SK-N-SH (cell line): ENCODE measurements around the gene CACNA1H. TPM values are rescaled to one million over a fixed set of nuclear protein-coding genes. Genes with fewer than 3 reads are reported as not detected.

Source experiments
- CTCF ChIA-PET: fragments of 300-600, 350-600 bp; formaldehyde crosslinking; extraction: SDS; loops from one replicate; lab custom pipeline; 2021; lab: Yijun Ruan, JAX
- POLR2A ChIA-PET: fragments of 350-600 bp; sonication (Branson Sonifier 250); formaldehyde crosslinking; extraction: SDS; loops from one replicate; lab custom pipeline; 2020; ENCODE audit warnings: antibody characterized with exemption, inconsistent platforms; lab: Yijun Ruan, JAX
- DNase-seq: peaks from one replicate; pipeline ENCODE4 v3.0.0; 2012
- H2AFZ ChIP-seq: fragments of 200-600 bp; sonication (generic); 2 replicates; pipeline ENCODE4 v1.8.1; 2016; ENCODE audit warnings: antibody characterized with exemption, mild to moderate bottlenecking, low read depth
- H3F3A ChIP-seq: fragments of 200-600 bp; sonication (generic); replicated peaks from 2 replicates; pipeline ENCODE3; 2016; ENCODE audit warnings: antibody characterized with exemption, mild to moderate bottlenecking; ENCODE audit not compliant: insufficient read depth
- H3K27ac ChIP-seq, 2 experiments: fragments of 200-500 bp in 1 of 2; fragments of 200-600 bp in 1 of 2; sonication (Bioruptor generic) in 1 of 2; sonication (generic), shearing (Covaris generic) in 1 of 2; 2 replicates each; pipeline versions ENCODE4 v1.5.1 to v1.6.1; 2014 to 2016; ENCODE audit warnings: low read depth in 2 of 2, inconsistent platforms in 1 of 2, low read length in 1 of 2, mild to moderate bottlenecking in 1 of 2, mixed read lengths in 1 of 2
- H3K27me3 ChIP-seq: fragments of 200-600 bp; sonication (generic), shearing (Covaris generic); 2 replicates; pipeline ENCODE4 v1.6.1; 2016; ENCODE audit warnings: mixed run types; ENCODE audit not compliant: insufficient read depth
- H3K36me3 ChIP-seq, 2 experiments: fragments of 200-500 bp in 1 of 2; fragments of 200-600 bp in 1 of 2; sonication (Bioruptor generic) in 1 of 2; sonication (generic) in 1 of 2; replicated peaks in 1 of 2; 2 replicates each; pipeline versions ENCODE3 to v1.5.1; 2014 to 2016; ENCODE audit warnings: low read length in 1 of 2, mild to moderate bottlenecking in 1 of 2; ENCODE audit not compliant: insufficient read depth in 2 of 2, control insufficient read depth in 1 of 2
- H3K4me1 ChIP-seq, 2 experiments: fragments of 200-500 bp in 1 of 2; fragments of 200-600 bp in 1 of 2; sonication (Bioruptor generic) in 1 of 2; sonication (generic), shearing (Covaris generic) in 1 of 2; 2 replicates each; pipeline versions ENCODE4 v1.5.1 to v1.6.1; 2014 to 2016; ENCODE audit warnings: low read depth in 1 of 2, low read length in 1 of 2, mixed run types in 1 of 2; ENCODE audit not compliant: insufficient read depth in 2 of 2, control insufficient read depth in 1 of 2
- H3K4me2 ChIP-seq: fragments of 200-600 bp; sonication (generic), shearing (Covaris generic); 2 replicates; pipeline ENCODE4 v1.6.1; 2017; ENCODE audit warnings: mixed run types
- H3K4me3 ChIP-seq, 2 experiments: fragments of 200-500 bp in 1 of 2; fragments of 200-600 bp in 1 of 2; sonication (Bioruptor generic) in 1 of 2; sonication (generic), shearing (Covaris generic) in 1 of 2; 2 replicates each; pipeline versions ENCODE4 v1.5.1 to v1.8.1; 2014 to 2016; ENCODE audit warnings: low read depth in 2 of 2, inconsistent platforms in 1 of 2, low read length in 1 of 2, mild to moderate bottlenecking in 1 of 2, mixed read lengths in 1 of 2, moderate library complexity in 1 of 2
- H3K79me2 ChIP-seq: fragments of 200-600 bp; sonication (generic); 2 replicates; pipeline ENCODE4 v1.8.1; 2017; ENCODE audit warnings: mild to moderate bottlenecking; ENCODE audit not compliant: insufficient read depth
- H3K9ac ChIP-seq: fragments of 200-600 bp; sonication (generic); 2 replicates; pipeline ENCODE4 v1.6.1; 2017; ENCODE audit warnings: mixed run types
- H3K9me2 ChIP-seq: fragments of 200-600 bp; sonication (generic); 2 replicates; pipeline ENCODE4 v1.6.1; 2017; ENCODE audit warnings: mixed run types
- H3K9me3 ChIP-seq: fragments of 200-600 bp; sonication (generic); 2 replicates; pipeline ENCODE4 v1.6.1; 2017; ENCODE audit warnings: mixed run types, mild to moderate bottlenecking, moderate library complexity
- H4K20me1 ChIP-seq: fragments of 200-600 bp; sonication (generic); 2 replicates; pipeline ENCODE4 v1.6.1; 2017; ENCODE audit warnings: mild to moderate bottlenecking, mixed run types; ENCODE audit not compliant: insufficient read depth
- CHD2 ChIP-seq: fragments of 150-350 bp; IDR thresholded peaks from 2 replicates; pipeline ENCODE4 v1.6.1; 2018; ENCODE audit warnings: low read length; ENCODE audit not compliant: partially characterized antibody
- ELF1 ChIP-seq: IDR thresholded peaks from 2 replicates; pipeline ENCODE4 v1.4.0; 2012
- GATA2 ChIP-seq: sonication (generic); formaldehyde crosslinking; IDR thresholded peaks from 2 replicates; pipeline ENCODE4 v1.5.0; 2020; ENCODE audit warnings: mild to moderate bottlenecking, missing genetic modification reagents
- IRF3 ChIP-seq: fragments of 150-350 bp; IDR thresholded peaks from 2 replicates; pipeline ENCODE4 v1.6.1; 2016; ENCODE audit warnings: mild to moderate bottlenecking, low read depth, low read length
- MAX ChIP-seq: IDR thresholded peaks from 2 replicates; pipeline ENCODE4 v1.4.0; 2012; ENCODE audit warnings: low read depth
- MEF2A ChIP-seq: IDR thresholded peaks from 2 replicates; pipeline ENCODE4 v1.4.0; 2012; ENCODE audit warnings: low read depth, borderline replicate concordance
- MXI1 ChIP-seq: IDR thresholded peaks from 2 replicates; pipeline ENCODE4 v1.6.1; 2012; ENCODE audit warnings: mild to moderate bottlenecking, low read depth, low read length, improper control_type of control experiment
- PBX3 ChIP-seq: IDR thresholded peaks from 2 replicates; pipeline ENCODE4; 2012
- POLR2AphosphoS5 ChIP-seq: IDR thresholded peaks from 2 replicates; pipeline ENCODE4 v1.6.1; 2012; ENCODE audit warnings: low read depth, low read length
- RCOR1 ChIP-seq: fragments of 150-350 bp; IDR thresholded peaks from 2 replicates; pipeline ENCODE4 v1.6.1; 2017; ENCODE audit warnings: antibody characterized with exemption, low read length
- RXRA ChIP-seq: IDR thresholded peaks from 2 replicates; pipeline ENCODE4 v1.4.0; 2012; ENCODE audit warnings: low read depth, mild to moderate bottlenecking, borderline replicate concordance
- SIN3A ChIP-seq: IDR thresholded peaks from 2 replicates; pipeline ENCODE4 v1.6.1; 2012; ENCODE audit warnings: low read depth, mild to moderate bottlenecking, low read length, moderate library complexity, borderline replicate concordance
- SMC3 ChIP-seq: IDR thresholded peaks from 2 replicates; pipeline ENCODE4 v1.6.1; 2012; ENCODE audit warnings: low read depth, low read length, improper control_type of control experiment
- TAF1 ChIP-seq: IDR thresholded peaks from 2 replicates; pipeline ENCODE4 v1.6.1; 2012; ENCODE audit warnings: low read depth, mild to moderate bottlenecking, low read length, moderate library complexity, borderline replicate concordance
- YY1 ChIP-seq: IDR thresholded peaks from 2 replicates; pipeline ENCODE4 v1.4.0; 2012; ENCODE audit warnings: low read depth, mild to moderate bottlenecking
- WGBS: methylation state at CpG from one replicate; pipeline ENCODE4 v1.1.6; 2017; ENCODE audit warnings: low lambda C conversion rate; 5-methylcytosine and 5-hydroxymethylcytosine counted together
- polyA plus RNA-seq, 3 experiments: library from polyadenylated mRNA; depleted of rRNA; stranded (reverse); fragments of >200 nt; gene quantifications; 2 replicates each; pipeline ENCODE4 v1.2.3, GENCODE V29; 2012
- TF ChIP-seq, protein P1 (sequence below): fragments of 150-350 bp; IDR thresholded peaks from 2 replicates; pipeline ENCODE4 v1.6.1; 2017; ENCODE audit warnings: antibody characterized with exemption, low read length, low read depth, borderline replicate concordance
- TF ChIP-seq, protein P2 (sequence below): fragments of 200-600 bp; sonication (generic); IDR thresholded peaks from 2 replicates; pipeline ENCODE4 v1.6.1; 2017; ENCODE audit warnings: antibody characterized with exemption, mild to moderate bottlenecking, moderate library complexity

CACNA1H gene
- polyA plus RNA-seq, 1 of the 3 experiments (the other 2 are of a cell fraction): not detected

- no peaks in the 10 kb centered on the region for H3K9me2 ChIP-seq
- CTCF ChIA-PET: interaction anchor here (0.6 to 1.5 kb wide), 5 partner anchors 10 to 431 kb away, joined by 3 to 5 read pairs (median 3); no protein-coding TSS in a partner anchor
- no peaks in the 10 kb centered on the region for H3K79me2 ChIP-seq
- H3K27me3 ChIP-seq: peaks cover 36% of the 10 kb centered on the region
- H3K9ac ChIP-seq: no peak overlapping the region
- H3K4me2 ChIP-seq: no peak overlapping the region
- no peaks in the 10 kb centered on the region; a peak in 1 of 4 replicates for H3K4me1 ChIP-seq
- POLR2A ChIA-PET: no interaction called here
- no peaks in the 10 kb centered on the region for H3K36me3 ChIP-seq
- peaks cover 8% of the 10 kb centered on the region; the same call in 1 of the 2 replicates for H4K20me1 ChIP-seq
- no peak overlapping the region for H2AFZ ChIP-seq
- no peak overlapping the region for H3K27ac ChIP-seq
- TF ChIP-seq, protein P1, sequence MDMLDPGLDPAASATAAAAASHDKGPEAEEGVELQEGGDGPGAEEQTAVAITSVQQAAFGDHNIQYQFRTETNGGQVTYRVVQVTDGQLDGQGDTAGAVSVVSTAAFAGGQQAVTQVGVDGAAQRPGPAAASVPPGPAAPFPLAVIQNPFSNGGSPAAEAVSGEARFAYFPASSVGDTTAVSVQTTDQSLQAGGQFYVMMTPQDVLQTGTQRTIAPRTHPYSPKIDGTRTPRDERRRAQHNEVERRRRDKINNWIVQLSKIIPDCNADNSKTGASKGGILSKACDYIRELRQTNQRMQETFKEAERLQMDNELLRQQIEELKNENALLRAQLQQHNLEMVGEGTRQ: no peak
- no peak for TF ChIP-seq MAX
- TF ChIP-seq ELF1: no peak
- no peak for TF ChIP-seq GATA2 (CRISPR knock-in tag)
- TF ChIP-seq, protein P2, sequence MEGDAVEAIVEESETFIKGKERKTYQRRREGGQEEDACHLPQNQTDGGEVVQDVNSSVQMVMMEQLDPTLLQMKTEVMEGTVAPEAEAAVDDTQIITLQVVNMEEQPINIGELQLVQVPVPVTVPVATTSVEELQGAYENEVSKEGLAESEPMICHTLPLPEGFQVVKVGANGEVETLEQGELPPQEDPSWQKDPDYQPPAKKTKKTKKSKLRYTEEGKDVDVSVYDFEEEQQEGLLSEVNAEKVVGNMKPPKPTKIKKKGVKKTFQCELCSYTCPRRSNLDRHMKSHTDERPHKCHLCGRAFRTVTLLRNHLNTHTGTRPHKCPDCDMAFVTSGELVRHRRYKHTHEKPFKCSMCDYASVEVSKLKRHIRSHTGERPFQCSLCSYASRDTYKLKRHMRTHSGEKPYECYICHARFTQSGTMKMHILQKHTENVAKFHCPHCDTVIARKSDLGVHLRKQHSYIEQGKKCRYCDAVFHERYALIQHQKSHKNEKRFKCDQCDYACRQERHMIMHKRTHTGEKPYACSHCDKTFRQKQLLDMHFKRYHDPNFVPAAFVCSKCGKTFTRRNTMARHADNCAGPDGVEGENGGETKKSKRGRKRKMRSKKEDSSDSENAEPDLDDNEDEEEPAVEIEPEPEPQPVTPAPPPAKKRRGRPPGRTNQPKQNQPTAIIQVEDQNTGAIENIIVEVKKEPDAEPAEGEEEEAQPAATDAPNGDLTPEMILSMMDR: no peak
- TF ChIP-seq RCOR1: no peak
- TF ChIP-seq SMC3: no peak
- no peak for TF ChIP-seq SIN3A
- TF ChIP-seq MEF2A: no peak
- TF ChIP-seq YY1: no peak
- TF ChIP-seq PBX3: no peak
- H3F3A ChIP-seq: no peaks in the 10 kb centered on the region
- H3K4me3 ChIP-seq: no peak overlapping the region
- 25% methylated on average over 2 of the region's 11 CpGs for WGBS
- no peaks in the 10 kb centered on the region for H3K9me3 ChIP-seq
- DNase-seq: no peak
Observed at GRCh38 chr16:1196494-1196893, 43.6 kb downstream of the CACNA1H start.

- TF ChIP-seq YY1 (no peak), MAX (no peak), RCOR1 (no peak), PBX3 (no peak), CHD2 (no peak), IRF3 (no peak), SIN3A (no peak), POLR2AphosphoS5 (no peak), MXI1 (no peak), TAF1 (no peak), RXRA (no peak), SMC3 (no peak)
- Histone ChIP-seq H3K79me2 (no peaks in the 10 kb centered on the region), H3K4me3 (no peak overlapping the region), H3K27ac (no peak overlapping the region), H3K9ac (no peak overlapping the region), H3F3A (no peaks in the 10 kb centered on the region), H3K36me3 (no peaks in the 10 kb centered on the region), H3K27me3 (peaks cover 44% of the 10 kb centered on the region), H2AFZ (no peak overlapping the region), H3K4me2 (no peak overlapping the region), H4K20me1 (peaks cover 8% of the 10 kb centered on the region; the same call in 1 of the 2 replicates), H3K9me3 (no peaks in the 10 kb centered on the region), H3K4me1 (no peaks in the 10 kb centered on the region; a peak in 1 of 4 replicates), H3K9me2 (no peaks in the 10 kb centered on the region)
- ChIA-PET POLR2A (no interaction called here), CTCF (no interaction called here)
- 12% methylated on average over 11 of the region's 19 CpGs for WGBS
- no peak for DNase-seq
Observed at GRCh38 chr16:1197237-1197866, 44.4 kb downstream of the CACNA1H start.
